Skin epidermis (tissue), 12 donors: ENCODE measurements around the gene SPON2.
A peak's percentile ranks its signal among the peaks of the same experiment; 100 is the strongest.
"Not testable (repeated sequence)": the region's sequence is repeated elsewhere in the genome, so short reads cannot be mapped to it uniquely, and the experiment has no call there.

Experiments used
- H3K27ac ChIP-seq, 21 experiments: fragments of 200-600 bp; sonication (generic) in 11 of 21; one replicate each; pipeline ENCODE4 v1.5.0; 2020; ENCODE audit warnings: mild to moderate bottlenecking in 3 of 21, inconsistent platforms in 2 of 21, moderate library complexity in 2 of 21
- H3K4me3 ChIP-seq, 7 experiments: fragments of 200-600 bp; sonication (generic) in 2 of 7; one replicate each; pipeline ENCODE4 v1.5.0; 2020; ENCODE audit warnings: inconsistent platforms in 2 of 7, mild to moderate bottlenecking in 2 of 7, moderate library complexity in 1 of 7

The SPON2 gene

DNA sequence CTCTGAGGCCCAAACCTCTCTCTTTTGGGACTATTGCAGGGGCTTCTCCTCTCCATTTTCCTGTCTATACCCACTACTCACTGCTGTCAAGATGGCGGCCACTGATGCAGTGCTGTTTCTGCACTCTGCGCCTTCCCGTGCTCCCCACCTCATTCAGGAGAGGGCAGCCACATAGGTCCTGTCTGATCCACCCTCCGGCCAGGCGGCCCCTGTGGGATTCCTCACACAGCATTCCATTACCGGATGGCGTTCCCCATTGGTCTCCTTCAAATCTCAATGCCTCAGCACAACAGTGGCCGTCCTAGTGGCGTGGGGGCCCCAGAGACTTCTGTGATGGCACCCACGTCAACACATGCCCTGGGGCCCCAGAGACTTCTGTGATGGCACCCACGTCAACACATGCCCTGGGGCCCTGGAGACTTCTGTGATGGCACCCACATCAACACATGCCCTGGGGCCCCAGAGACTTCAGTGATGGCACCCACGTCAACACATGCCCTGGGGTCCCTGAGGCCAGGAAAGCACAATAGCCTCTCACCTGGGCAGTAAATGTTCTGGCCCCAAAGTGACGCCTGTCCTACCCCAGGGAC, 7.3 kb downstream of the SPON2 start:
- H3K27ac ChIP-seq = no peak overlapping the region
- no peak overlapping the region for H3K4me3 ChIP-seq

DNA sequence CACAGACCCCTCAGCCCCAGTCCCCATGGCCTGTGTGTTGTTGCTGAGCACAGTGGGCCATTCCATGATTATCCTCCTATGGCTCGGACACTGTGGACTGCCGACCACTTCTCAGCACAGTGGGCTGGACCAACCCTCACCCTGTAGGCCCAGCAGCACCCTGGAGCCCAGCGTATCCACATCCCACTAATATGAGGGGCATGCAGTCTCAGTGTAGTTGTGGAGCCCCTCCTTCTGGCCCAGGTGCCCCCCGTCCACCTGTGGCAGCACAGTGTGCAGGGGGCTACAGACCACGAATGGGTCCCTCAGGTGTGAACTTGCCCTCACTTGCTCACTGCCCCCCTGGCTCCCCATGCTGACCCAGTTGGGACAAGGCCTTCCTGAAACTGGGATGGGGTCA, 7.9 kb downstream of the SPON2 start:
- no peak overlapping the region for H3K27ac ChIP-seq

DNA sequence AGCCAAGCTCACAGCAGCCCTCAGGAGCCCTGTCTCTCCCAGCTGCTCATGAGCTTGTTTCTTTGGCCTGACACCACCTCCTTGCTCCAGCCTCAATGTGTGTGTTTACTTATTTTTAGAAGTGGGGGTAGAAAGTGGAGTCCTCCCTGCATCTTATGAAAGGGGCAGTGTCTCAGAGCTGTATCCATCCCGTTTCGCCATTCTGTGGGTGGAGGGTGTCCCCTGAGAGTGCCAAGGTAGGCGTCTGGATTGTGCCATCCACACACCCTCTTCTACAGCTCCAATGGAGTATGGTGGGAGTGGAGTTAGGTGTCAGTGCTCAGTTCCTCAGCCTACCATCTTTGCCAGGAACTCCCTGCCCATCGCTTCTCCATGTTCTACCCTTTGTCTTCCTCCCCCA, 8.3 kb downstream of the SPON2 start:
- peak overlapping the region in 1 of 21 experiments; percentile 52 for H3K27ac ChIP-seq

More for the DNA sequence above, 7.9 kb downstream of the SPON2 start:
- H3K4me3 ChIP-seq = no peak overlapping the region

DNA sequence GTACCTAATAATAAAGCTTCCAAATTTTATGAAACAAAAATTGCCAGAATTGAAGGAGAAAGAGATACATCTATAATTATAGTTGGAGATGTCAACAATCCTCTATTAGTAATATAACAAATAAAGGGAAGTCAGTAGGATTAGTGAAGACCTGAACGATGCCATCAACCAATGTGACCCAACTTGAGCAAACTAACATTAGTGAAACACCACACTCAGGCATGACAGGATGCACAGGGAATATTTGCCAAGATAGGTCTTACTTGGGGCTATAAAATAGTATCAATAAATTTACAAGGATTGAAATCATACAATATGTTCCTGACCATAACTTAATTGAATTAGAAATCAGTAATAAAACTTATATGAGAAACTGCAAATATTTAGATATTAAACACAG, 12.0 kb downstream of the SPON2 start:
- Histone ChIP-seq H3K4me3 (no peak overlapping the region), H3K27ac (no peak overlapping the region)

More for the DNA sequence above, 8.3 kb downstream of the SPON2 start:
- H3K4me3 ChIP-seq = no peak overlapping the region

DNA sequence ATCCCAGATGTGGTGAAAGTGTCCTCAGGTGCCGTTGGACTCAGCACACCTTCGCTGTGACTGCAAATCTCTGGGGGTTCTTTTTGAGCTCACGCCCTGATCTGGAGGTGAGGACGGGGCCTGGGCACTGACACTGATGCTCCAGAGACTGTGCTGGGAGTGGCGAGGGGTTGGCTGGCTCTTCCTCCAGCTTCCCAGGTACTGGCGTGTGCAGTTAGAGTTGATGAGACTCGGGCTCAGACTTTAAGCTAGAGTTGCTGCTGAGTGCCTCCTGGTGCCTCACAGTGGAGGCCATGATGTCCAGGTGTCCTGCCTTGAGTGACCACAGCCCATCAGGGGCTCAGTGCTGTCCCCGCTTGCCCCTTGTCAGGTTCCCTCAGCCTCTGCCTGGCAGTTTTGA, 16.3 kb downstream of the SPON2 start:
- no peak overlapping the region for H3K27ac ChIP-seq

DNA sequence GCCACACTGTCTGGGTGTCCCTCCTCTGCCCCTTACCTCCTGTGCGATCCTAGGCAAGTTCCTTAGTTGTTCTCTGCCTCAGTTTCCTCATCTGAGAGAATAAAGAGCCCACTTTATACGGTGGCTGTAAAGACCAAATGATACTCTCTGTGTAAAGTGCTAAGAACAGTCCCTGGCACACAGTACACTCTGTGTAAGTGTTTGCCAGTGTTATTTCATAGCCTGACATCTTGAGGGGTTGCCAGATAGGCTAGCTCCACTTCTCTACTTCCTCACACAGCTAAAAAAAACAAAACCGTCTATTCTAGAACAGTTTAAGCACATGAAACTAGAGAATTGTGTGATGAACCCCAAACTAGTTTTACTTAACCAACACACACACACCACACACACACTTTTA, 17.1 kb downstream of the SPON2 start:
- no peak overlapping the region for H3K4me3 ChIP-seq
- H3K27ac ChIP-seq = peak overlapping the region in 1 of 21 experiments; percentile 7

More for the DNA sequence above, 16.3 kb downstream of the SPON2 start:
- H3K4me3 ChIP-seq = no peak overlapping the region

DNA sequence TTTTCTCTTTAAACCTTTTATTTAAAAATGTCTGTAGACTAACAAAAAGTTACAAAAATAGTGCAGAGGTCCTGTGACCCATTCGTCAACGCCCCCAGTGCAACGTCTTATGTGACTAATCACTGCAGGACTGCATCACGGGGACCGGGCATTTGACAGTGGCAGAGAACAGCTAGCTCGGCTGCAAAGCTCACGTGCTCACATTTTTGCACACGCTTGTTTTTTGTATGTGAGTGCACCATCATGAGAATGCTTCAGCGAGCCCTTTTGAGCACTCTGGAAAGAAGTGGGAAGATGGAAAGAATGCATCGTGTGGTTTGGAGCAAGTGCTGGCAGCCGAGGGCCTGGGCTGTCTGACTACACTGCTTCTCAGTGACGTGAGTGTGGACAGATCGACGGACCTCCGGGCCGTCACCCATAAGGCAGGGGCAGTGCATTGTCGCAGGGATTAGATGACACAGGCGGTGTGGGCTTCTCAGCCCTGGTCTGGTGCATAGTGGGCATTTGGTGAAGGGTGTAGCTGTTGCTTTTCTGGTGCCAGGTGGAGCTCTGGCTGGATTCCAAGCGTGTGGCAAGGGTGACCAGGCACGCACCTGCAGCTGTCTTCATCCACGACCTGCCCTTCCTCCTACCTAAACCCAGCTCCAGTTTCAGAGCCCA, 17.7 kb downstream of the SPON2 start:
- Histone ChIP-seq H3K27ac (peak overlapping the region in 5 of 21 experiments; percentile 4 to 75 (median 62)), H3K4me3 (no peak overlapping the region)

DNA sequence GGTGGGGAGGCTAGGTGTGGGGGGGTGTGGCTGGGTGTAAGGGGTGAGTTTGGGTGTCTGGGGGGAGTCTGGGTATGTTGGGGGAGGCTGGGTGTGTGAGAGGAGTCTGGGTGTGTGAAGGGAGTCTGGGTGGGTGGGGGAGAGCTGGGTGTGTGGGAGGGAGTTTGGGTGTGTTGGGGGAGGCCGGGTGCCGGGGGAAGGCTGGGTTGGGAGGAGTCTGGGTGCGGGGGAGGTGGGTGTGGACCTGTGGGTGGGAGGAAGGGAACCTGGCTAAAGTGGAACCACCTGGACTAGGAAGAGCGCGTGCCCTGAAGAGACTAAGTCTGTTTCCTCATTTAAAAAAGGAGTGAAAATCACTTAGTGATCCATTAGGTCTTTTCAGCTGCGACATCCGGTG, 18.3 kb downstream of the SPON2 start:
- H3K4me3 ChIP-seq = no peak overlapping the region
- H3K27ac ChIP-seq = peak overlapping the region in 6 of 21 experiments; percentile 4 to 75 (median 57)

DNA sequence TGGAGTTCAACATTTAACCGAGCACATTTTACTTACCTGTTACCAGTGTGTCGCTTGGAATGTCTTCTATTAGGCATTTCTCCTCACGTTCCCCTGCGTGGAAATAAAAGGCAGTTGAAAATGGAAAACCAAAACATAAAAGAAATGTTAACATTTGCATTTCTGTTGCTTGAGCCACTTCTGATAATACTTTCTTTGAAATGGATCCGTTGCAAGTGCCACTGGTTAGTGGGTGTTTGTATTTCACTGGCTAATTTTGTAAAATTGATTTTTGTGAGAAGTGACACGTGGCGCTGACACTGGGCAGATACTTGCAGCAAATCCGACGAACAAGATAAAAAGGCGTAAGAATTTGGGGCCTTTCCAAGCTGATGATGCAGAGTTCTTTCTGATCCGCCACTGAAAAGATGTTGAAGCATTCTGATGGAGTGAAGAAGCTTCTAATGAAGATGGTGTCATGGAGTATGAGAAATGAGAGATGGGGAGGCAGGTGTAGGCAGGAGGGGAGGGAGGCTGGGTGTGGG, 18.8 kb downstream of the SPON2 start:
- Histone ChIP-seq H3K4me3 (no peak overlapping the region), H3K27ac (peak overlapping the region in 1 of 21 experiments; percentile 69)

DNA sequence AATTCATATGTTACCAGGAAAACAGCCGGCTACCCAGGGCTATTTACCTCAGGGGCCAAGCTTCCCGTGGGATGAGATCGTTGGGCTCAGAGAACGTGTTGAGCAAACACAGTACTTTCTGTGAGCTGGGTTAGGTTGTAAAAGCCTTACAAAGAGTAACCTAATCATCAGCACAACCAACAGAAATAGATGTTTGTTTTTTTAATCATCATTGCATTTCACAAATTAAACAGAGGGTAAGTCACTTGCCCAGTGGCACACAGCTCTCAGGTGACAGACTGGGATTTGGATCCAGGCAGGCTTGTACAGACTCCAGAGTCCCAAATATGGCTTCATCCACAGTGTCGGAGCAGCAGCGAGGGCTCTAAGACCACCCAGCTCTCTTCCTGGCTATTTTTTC, 20.1 kb downstream of the SPON2 start:
- H3K4me3 ChIP-seq = no peak overlapping the region
- no peak overlapping the region for H3K27ac ChIP-seq

DNA sequence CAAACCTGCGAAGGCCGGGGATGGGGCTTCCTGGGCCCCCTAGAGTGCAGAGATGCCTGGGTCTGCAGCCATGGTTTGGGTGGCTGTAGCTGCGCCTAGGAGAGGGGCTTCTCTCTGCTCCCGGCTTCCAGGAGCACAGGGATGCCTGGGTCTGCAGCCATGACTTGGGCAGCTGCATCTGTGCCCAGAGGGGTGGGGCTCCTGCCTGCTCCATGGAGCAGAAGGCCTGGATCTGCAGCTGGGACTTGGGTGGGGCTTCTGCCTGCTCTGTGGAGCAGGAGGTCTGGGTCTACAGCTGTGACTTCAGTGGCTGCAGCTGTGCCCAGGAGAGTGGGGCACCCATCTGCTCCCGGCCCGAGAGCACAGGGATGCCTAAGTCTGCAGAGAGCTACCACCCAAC, 20.8 kb downstream of the SPON2 start:
- Histone ChIP-seq H3K27ac (no peak overlapping the region), H3K4me3 (no peak overlapping the region)

DNA sequence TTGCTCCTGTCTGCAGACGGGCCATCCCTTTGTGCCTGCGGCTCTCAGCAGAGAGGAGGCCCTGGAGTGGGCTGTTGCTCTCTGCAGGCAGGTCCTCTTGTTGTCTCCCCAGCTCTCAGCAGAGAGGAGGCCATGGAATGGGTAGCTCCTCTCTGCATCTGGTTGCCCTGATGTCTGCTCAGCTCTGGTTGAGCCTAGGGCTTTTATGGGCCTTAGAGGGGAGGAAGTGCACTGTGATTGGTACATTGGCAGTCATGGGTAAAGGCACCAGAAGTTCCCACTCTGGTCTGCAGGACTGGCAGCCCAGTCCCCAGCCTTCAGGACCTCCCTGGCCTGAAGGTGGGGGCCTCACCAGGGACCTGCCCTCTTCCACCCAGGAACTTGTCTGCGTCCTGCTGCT, 21.5 kb downstream of the SPON2 start:
- Histone ChIP-seq H3K4me3 (no peak overlapping the region), H3K27ac (no peak overlapping the region)

DNA sequence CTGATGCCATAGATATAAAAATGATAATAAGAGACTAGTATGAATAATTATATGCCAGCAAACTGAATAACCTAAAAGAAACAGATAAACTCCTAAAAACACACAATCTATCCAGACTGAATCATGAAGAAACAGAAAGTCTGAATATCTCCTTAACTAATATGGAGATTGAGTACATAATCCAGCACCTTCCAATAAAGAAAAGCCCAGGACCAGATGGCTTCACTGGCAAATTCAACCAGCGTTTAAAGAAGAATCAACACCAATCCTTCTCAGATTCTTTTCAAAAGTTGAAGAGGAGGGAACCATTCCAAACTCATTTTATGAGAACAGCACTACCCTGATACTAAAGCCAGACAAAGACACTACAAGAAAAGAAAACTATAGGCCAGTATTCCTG, 32.5 kb downstream of the SPON2 start:
- H3K4me3 ChIP-seq = no peak overlapping the region

DNA sequence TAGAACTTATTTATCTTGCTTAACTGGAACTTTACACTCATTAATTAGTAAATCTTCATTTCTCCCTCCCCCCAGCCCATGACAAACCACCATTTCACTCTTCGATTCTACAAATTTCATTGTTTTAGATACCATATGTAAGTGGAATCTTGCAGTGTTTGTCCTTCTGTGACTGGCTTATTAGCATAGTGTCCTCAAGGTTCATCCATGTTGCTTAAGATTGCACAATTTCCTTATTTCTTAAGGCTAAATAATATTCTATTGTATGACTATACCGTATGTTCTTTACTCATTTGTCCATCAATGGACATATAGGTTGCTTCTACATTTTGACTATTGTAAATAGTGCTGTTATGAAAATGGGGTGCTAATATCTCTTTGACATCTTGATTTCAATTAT, 34.5 kb downstream of the SPON2 start:
- H3K27ac ChIP-seq = peak overlapping the region in 1 of 21 experiments; percentile 15
- no peak overlapping the region for H3K4me3 ChIP-seq

More for the DNA sequence above, 32.5 kb downstream of the SPON2 start:
- no peak overlapping the region for H3K27ac ChIP-seq

DNA sequence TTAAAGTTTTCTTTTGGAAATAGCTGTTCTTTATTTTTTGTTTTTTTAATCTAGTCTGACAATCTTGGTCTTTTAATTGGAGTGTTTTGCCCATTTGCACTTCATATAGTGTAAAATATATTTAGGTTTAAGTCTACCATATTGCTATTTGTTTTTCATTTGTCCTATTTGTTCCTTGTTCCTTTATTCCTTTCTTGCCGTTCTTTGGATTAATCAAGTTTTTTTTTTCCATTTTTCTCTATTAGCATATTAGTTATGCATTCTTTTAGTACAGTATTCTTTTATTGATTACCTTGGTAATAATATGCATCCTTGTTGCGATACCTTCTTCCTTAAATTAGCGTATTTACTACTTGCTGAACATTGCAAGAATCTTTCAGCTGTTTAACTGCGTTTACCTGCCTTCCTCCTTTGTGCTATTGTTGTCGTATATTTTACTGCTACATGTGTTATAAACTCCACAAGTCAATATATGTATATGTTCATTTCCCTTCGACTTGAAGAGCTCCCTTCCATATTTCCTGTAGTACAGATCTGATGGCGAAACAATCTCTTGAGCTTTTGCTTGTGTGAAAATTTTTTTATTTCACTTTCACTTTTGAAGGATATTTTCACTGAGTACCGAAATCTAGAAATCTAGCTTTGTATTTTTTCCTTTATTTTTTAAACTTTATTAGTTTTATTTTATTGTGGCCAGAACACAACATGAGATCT, 35.2 kb downstream of the SPON2 start:
- Histone ChIP-seq H3K4me3 (no peak overlapping the region), H3K27ac (peak overlapping the region in 1 of 21 experiments; percentile 15)

DNA sequence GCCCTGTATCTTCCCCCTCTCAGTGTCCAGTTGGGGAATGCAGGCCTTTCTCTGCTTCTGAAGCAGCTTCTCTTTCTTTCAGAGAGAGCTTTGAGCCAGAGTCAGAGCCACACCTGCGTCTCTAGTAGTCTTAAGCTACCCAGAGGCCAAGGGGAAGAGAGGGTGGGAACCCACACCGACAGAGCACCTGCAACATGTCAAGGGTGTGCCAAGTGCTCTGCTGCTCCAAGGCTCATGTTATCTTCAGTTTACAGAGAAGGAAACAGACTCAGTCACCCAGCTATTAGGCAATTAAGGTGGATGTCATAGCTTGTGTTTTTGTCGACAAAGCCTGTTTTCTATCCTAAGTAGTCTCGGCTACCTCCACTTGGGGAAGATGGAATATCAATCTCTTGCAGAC, 36.3 kb downstream of the SPON2 start:
- Histone ChIP-seq H3K4me3 (no peak overlapping the region), H3K27ac (no peak overlapping the region)

DNA sequence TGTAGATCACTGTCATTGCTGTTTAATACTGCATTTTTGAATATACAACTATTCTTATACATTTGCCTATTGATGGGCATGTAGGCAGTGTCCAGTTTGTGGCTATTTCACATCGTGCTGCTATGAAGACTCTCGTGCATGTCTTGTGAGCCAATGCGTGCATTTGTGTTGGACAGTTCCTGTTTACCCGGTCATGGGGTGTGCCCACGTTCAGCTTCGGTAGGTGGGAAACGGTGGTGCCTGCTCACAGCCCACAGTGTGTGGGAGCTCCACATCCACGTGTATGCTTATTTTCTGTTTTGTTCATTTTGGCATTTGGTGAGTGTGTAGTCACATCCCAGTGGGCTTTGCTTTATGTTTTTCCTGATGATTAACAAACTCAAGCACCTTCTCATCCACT, 39.4 kb downstream of the SPON2 start:
- Histone ChIP-seq H3K27ac (no peak overlapping the region), H3K4me3 (no peak overlapping the region)

DNA sequence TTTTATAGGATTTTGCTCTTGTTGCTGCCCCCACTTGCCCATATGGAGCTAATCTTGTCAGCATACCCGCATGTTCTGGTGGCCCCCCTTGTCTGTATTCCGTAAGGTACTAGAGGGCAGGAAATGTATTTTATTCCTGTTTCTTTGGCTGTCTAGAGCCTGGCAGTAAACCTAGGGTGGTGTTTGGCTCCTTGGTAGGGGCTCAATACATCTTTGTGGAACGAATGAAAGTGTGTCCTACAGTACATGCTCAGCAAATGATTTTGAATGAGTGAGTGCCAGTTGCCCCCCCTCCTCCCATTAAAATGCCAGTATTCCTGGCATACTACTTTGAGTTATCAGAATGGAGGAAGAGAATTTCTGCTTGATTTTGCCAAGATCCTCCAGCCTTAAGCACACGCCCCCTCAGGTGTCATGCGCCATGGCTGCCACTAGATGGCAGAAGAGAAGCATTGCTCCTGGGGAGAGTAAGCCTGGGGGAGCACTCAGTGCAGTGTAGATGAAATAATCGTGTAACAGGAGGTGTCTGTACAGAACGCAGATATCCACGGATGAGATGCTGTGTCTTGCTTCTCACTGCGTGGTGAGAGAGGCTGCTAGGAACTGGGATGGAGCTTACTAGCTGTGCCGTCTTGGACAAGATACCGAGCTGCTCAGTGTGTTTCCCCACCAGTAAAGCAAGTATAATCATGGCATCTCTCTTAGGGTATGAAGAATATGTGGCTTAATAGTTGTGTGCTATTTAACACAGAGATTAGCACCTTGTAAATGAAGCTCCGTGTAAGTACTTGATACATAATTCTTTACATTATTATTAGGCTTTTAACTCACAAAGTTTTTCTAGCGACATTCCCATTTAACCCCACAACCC, 41.8 kb downstream of the SPON2 start:
- Histone ChIP-seq H3K4me3 (no peak overlapping the region), H3K27ac (no peak overlapping the region)

DNA sequence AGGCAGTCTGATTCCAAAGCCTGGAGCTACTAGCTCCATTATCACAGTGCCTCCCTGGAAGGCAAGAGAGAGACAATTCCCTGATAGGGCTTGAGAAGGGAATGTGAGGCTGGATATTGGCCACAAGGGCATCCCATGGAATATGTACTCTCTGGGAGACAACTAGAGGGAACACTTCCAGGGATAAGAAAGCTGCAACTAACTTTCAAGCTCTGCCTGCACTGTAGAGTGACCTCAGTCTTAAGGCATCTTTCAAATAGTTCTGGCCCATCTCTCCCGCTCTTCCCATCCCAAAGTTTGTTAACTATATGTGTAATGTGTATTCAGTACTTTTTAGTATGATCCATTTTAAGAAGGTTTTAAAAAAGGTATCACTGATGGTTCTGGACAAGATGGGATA, 45.9 kb downstream of the SPON2 start:
- Histone ChIP-seq H3K27ac (no peak overlapping the region), H3K4me3 (no peak overlapping the region)

DNA sequence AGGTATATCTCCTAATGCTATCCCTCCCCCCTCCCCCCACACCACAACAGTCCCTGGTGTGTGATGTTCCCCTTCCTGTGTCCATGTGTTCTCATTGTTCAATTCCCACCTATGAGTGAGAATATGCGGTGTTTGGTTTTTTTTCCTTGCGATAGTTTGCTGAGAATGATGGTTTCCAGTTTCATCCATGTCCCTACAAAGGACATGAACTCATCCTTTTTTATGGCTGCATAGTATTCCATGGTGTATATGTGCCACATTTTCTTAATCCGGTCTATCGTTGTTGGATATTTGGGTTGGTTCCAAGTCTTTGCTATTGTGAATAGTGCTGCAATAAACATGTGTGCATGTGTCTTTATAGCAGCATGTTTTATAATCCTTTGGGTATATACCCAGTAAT, 46.9 kb downstream of the SPON2 start:
- not testable (repeated sequence) for H3K4me3 ChIP-seq, H3K27ac ChIP-seq
